ENCODE measurements around the gene HIP1. TPM values are rescaled to one million over a fixed set of nuclear protein-coding genes. Genes with fewer than 3 reads are reported as not detected.

HIP1 gene
- total and polyA plus RNA-seq, 2 of the 4 experiments (the other 2 are of a cell fraction) = 6.8 to 10.0 TPM

DNA sequence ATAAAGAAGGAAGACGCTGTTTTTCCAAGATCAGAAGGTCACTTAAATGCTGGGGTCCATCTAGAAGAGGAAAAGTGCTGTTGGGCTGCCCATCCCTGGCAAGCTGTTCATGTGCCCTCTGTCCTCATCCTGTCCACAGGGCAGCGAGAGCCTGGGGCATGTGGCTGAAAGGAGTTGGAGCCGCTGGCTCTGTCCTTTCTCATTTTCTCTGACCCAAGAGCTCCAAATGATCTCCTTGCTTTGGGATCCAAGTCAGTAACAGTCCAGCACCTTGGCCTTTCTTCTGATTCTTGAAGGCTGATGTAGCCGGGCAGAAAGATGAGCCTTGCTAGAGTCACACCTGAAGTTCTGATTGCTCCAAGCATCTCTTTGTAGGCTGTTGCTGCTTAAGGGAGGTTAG lies 202.2 kb downstream of the HIP1 start:
- POLR2A ChIA-PET (ENCODE audit: unreplicated experiment) = no interaction called here
- Histone ChIP-seq H4K8ac (ENCODE audit: low read depth in 2 of 2, low read length in 2 of 2) (no peak overlapping the region), H3K36me3 (ENCODE audit: control insufficient read depth, insufficient read depth, low read length) (peaks cover 29% of the 10 kb centered on the region), H3K18ac (ENCODE audit: low read depth, low read length) (no peak overlapping the region), H3K9me3 (ENCODE audit: control insufficient read depth, insufficient read depth, low read length) (no peaks in the 10 kb centered on the region), H3K79me1 (ENCODE audit: low read depth in 1 of 2, low read length in 2 of 2) (peaks cover 2 to 8% of the 10 kb centered on the region in 2 experiments; a peak in 2 of 4 replicates), H3K4me1 (ENCODE audit: control insufficient read depth, insufficient read depth, low read length) (peaks cover 7% of the 10 kb centered on the region), H3K14ac (replicated peaks; ENCODE audit: low read depth, low read length) (no peak overlapping the region), H4K91ac (ENCODE audit: insufficient read depth, low read depth, low read length) (no peak overlapping the region), H3K56ac (ENCODE audit: extremely low read depth, insufficient read depth, low read length) (no peak overlapping the region), H2BK15ac (ENCODE audit: low read depth, low read length) (no peak overlapping the region), H4K20me1 (ENCODE audit: insufficient read depth, low read length) (peaks cover 13% of the 10 kb centered on the region), H2BK20ac (ENCODE audit: low read depth, low read length) (no peak overlapping the region), H2AK9ac (replicated peaks; ENCODE audit: low read depth, low read length, poor library complexity) (no peak overlapping the region), H4K5ac (ENCODE audit: low read depth, low read length) (no peak overlapping the region), H2AK5ac (ENCODE audit: low read depth, low read length) (no peak overlapping the region; the same call in 1 of the 2 replicates), H3K27ac (ENCODE audit: insufficient read depth, low read length) (no peak overlapping the region), H3K23ac (ENCODE audit: low read depth, low read length) (no peak overlapping the region), H3K27me3 (ENCODE audit: control insufficient read depth, insufficient read depth, low read length) (peaks cover 6% of the 10 kb centered on the region; the same call in 1 of the 2 replicates), H2AFZ (replicated peaks; ENCODE audit: low read length, poor library complexity) (no peak overlapping the region), H2BK5ac (ENCODE audit: low read depth, low read length, poor library complexity, severe bottlenecking) (no peak overlapping the region), H3K4me2 (ENCODE audit: low read depth, low read length) (no peak overlapping the region), H3K4ac (ENCODE audit: low read depth, low read length) (no peak overlapping the region), H3K4me3 (ENCODE audit: insufficient read depth, low read depth, low read length) (no peak overlapping the region), H2BK120ac (ENCODE audit: low read depth, low read length) (no peak overlapping the region), H3K9ac (ENCODE audit: low read depth, low read length) (no peak overlapping the region), H3K9me1 (ENCODE audit: insufficient read depth, low read length) (peaks cover 11% of the 10 kb centered on the region; the same call in 1 of the 2 replicates)
- dilution Hi-C loops (cut with HindIII; ENCODE audit: low sequenced_read_pairs, unreplicated experiment) (no loop called here), intact Hi-C loops (cut with micrococcal nuclease) (no loop called here), in situ Hi-C loops (cut with MboI; ENCODE audit: low sequenced_read_pairs) (loop anchor here (10.0 to 25.0 kb wide), 2 partner anchors 218 to 501 kb away; partner anchors contain the start of genes MDH2 and STYXL1)
- no peak for TF ChIP-seq CHD1 (IDR thresholded peaks at IDR 0.05; ENCODE audit: low read depth, low read length)
- no peak for TF ChIP-seq CEBPB (IDR thresholded peaks at IDR 0.05; ENCODE audit: low read depth, low read length)
- no peak for TF ChIP-seq SMC3 (IDR thresholded peaks at IDR 0.05; ENCODE audit: low read depth, low read length)
- TF ChIP-seq POLR2A (IDR thresholded peaks at IDR 0.05; ENCODE audit: low read depth, low read length) = no peak
- TF ChIP-seq, protein P1, sequence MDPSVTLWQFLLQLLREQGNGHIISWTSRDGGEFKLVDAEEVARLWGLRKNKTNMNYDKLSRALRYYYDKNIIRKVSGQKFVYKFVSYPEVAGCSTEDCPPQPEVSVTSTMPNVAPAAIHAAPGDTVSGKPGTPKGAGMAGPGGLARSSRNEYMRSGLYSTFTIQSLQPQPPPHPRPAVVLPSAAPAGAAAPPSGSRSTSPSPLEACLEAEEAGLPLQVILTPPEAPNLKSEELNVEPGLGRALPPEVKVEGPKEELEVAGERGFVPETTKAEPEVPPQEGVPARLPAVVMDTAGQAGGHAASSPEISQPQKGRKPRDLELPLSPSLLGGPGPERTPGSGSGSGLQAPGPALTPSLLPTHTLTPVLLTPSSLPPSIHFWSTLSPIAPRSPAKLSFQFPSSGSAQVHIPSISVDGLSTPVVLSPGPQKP (IDR thresholded peaks at IDR 0.05; ENCODE audit: borderline replicate concordance, low read depth, low read length) = no peak
- no peak for TF ChIP-seq RAD21 (IDR thresholded peaks at IDR 0.05; ENCODE audit: low read length)
- no peak for TF ChIP-seq BHLHE40 (IDR thresholded peaks at IDR 0.05; ENCODE audit: low read depth, low read length)
- no peak for TF ChIP-seq MXI1 (IDR thresholded peaks at IDR 0.05; ENCODE audit: borderline replicate concordance, low read depth, low read length)
- TF ChIP-seq, protein P2, sequence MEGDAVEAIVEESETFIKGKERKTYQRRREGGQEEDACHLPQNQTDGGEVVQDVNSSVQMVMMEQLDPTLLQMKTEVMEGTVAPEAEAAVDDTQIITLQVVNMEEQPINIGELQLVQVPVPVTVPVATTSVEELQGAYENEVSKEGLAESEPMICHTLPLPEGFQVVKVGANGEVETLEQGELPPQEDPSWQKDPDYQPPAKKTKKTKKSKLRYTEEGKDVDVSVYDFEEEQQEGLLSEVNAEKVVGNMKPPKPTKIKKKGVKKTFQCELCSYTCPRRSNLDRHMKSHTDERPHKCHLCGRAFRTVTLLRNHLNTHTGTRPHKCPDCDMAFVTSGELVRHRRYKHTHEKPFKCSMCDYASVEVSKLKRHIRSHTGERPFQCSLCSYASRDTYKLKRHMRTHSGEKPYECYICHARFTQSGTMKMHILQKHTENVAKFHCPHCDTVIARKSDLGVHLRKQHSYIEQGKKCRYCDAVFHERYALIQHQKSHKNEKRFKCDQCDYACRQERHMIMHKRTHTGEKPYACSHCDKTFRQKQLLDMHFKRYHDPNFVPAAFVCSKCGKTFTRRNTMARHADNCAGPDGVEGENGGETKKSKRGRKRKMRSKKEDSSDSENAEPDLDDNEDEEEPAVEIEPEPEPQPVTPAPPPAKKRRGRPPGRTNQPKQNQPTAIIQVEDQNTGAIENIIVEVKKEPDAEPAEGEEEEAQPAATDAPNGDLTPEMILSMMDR (conservative IDR thresholded peaks at IDR 0.05; ENCODE audit: low read depth, low read length) = no peak
- TF ChIP-seq, protein P3, sequence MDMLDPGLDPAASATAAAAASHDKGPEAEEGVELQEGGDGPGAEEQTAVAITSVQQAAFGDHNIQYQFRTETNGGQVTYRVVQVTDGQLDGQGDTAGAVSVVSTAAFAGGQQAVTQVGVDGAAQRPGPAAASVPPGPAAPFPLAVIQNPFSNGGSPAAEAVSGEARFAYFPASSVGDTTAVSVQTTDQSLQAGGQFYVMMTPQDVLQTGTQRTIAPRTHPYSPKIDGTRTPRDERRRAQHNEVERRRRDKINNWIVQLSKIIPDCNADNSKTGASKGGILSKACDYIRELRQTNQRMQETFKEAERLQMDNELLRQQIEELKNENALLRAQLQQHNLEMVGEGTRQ (IDR thresholded peaks at IDR 0.05; ENCODE audit: low read depth, low read length) = no peak
- TF ChIP-seq RFX5 (IDR thresholded peaks at IDR 0.05; ENCODE audit: low read depth, low read length) = no peak
- TF ChIP-seq NFE2L2 (IDR thresholded peaks at IDR 0.05; ENCODE audit: low read depth, low read length) = no peak
- CTCF ChIA-PET = no interaction called here
- no TSS peak for BruUV-seq (replicated peaks)
- no peak for DNase-seq
- 100% methylated on average over 2 of the region's 4 CpGs; no CpG with 5 or more reads in 1 of the 2 experiments for WGBS, 2 experiments (ENCODE audit: extremely low coverage in 2 of 2, insufficient read length in 1 of 2)
- no peak for ATAC-seq (ENCODE audit: low read depth)
